Neuron (in vitro differentiated cells): ENCODE results near the gene TBC1D1.

Experiments
- H2AFZ ChIP-seq: one replicate; pipeline ENCODE4 v1.6.1; 2013; ENCODE audit warnings: low read depth, mild to moderate bottlenecking, inconsistent platforms, low read length, moderate library complexity
- H3K27me3 ChIP-seq: one replicate; pipeline ENCODE4 v1.6.1; 2013; ENCODE audit warnings: low read length; ENCODE audit not compliant: insufficient read depth
- H3K36me3 ChIP-seq: one replicate; pipeline ENCODE4 v1.6.1; 2013; ENCODE audit warnings: low read length; ENCODE audit not compliant: insufficient read depth
- H3K4me1 ChIP-seq: one replicate; pipeline ENCODE4 v1.6.1; 2013; ENCODE audit warnings: low read length; ENCODE audit not compliant: insufficient read depth
- H3K4me3 ChIP-seq: 2 replicates; pipeline ENCODE4 v1.5.1; 2013; ENCODE audit warnings: mild to moderate bottlenecking, low read length, moderate library complexity
- H3K9me3 ChIP-seq: one replicate; pipeline ENCODE4 v1.6.1; 2013; ENCODE audit warnings: low read length

TBC1D1 gene

GRCh38 chr4:37983951-37984350, 93.1 kb downstream of the TBC1D1 start:
- no peaks in the 10 kb centered on the region for H3K27me3 ChIP-seq
- no peak overlapping the region for H2AFZ ChIP-seq
- no peak overlapping the region for H3K4me3 ChIP-seq
- no peaks in the 10 kb centered on the region for H3K4me1 ChIP-seq
- H3K36me3 ChIP-seq: no peaks in the 10 kb centered on the region
- H3K9me3 ChIP-seq: no peaks in the 10 kb centered on the region

GRCh38 chr4:37985730-37986275, 94.9 kb downstream of the TBC1D1 start:
- no peak overlapping the region for H3K4me3 ChIP-seq
- no peaks in the 10 kb centered on the region for H3K27me3 ChIP-seq
- no peak overlapping the region for H2AFZ ChIP-seq
- H3K9me3 ChIP-seq: no peaks in the 10 kb centered on the region
- H3K36me3 ChIP-seq: no peaks in the 10 kb centered on the region
- peaks cover 6% of the 10 kb centered on the region for H3K4me1 ChIP-seq

GRCh38 chr4:37988670-37989069, 97.8 kb downstream of the TBC1D1 start:
- no peak overlapping the region for H2AFZ ChIP-seq
- peaks cover 6% of the 10 kb centered on the region for H3K4me1 ChIP-seq
- no peak overlapping the region for H3K4me3 ChIP-seq
- no peaks in the 10 kb centered on the region for H3K9me3 ChIP-seq
- no peaks in the 10 kb centered on the region for H3K27me3 ChIP-seq
- no peaks in the 10 kb centered on the region for H3K36me3 ChIP-seq

- H3K4me3 ChIP-seq: no peak overlapping the region
- H3K4me1 ChIP-seq: peaks cover 13% of the 10 kb centered on the region
- no peaks in the 10 kb centered on the region for H3K27me3 ChIP-seq
- H3K9me3 ChIP-seq: no peaks in the 10 kb centered on the region
- H3K36me3 ChIP-seq: no peaks in the 10 kb centered on the region
- H2AFZ ChIP-seq: no peak overlapping the region
Observed at GRCh38 chr4:37989398-37990260, 98.7 kb downstream of the TBC1D1 start.

GRCh38 chr4:37990731-37991245, 99.9 kb downstream of the TBC1D1 start:
- Histone ChIP-seq H3K36me3 (no peaks in the 10 kb centered on the region), H3K9me3 (no peaks in the 10 kb centered on the region), H3K27me3 (no peaks in the 10 kb centered on the region), H3K4me3 (no peak overlapping the region), H2AFZ (no peak overlapping the region), H3K4me1 (peaks cover 15% of the 10 kb centered on the region)

GRCh38 chr4:37991623-37992410, 100.9 kb downstream of the TBC1D1 start:
- Histone ChIP-seq H3K27me3 (no peaks in the 10 kb centered on the region), H3K4me3 (no peak overlapping the region), H3K4me1 (peaks cover 15% of the 10 kb centered on the region), H3K9me3 (no peaks in the 10 kb centered on the region), H2AFZ (no peak overlapping the region), H3K36me3 (no peaks in the 10 kb centered on the region)

- Histone ChIP-seq H3K36me3 (no peaks in the 10 kb centered on the region), H3K4me3 (no peak overlapping the region), H3K27me3 (no peaks in the 10 kb centered on the region), H3K4me1 (peaks cover 15% of the 10 kb centered on the region), H2AFZ (no peak overlapping the region), H3K9me3 (no peaks in the 10 kb centered on the region)
Observed at GRCh38 chr4:37993806-37994205, 102.9 kb downstream of the TBC1D1 start.

GRCh38 chr4:37994569-37994968, 103.7 kb downstream of the TBC1D1 start:
- no peaks in the 10 kb centered on the region for H3K27me3 ChIP-seq

GRCh38 chr4:37995299-37995821, 104.5 kb downstream of the TBC1D1 start:
- no peaks in the 10 kb centered on the region for H3K36me3 ChIP-seq
- no peak overlapping the region for H3K4me3 ChIP-seq
- H3K27me3 ChIP-seq: no peaks in the 10 kb centered on the region
- H3K9me3 ChIP-seq: no peaks in the 10 kb centered on the region
- no peak overlapping the region for H2AFZ ChIP-seq
- H3K4me1 ChIP-seq: peaks cover 9% of the 10 kb centered on the region

More at GRCh38 chr4:37994569-37994968, 103.7 kb downstream of the TBC1D1 start:
- Histone ChIP-seq H2AFZ (no peak overlapping the region), H3K4me3 (no peak overlapping the region), H3K9me3 (no peaks in the 10 kb centered on the region), H3K4me1 (peaks cover 11% of the 10 kb centered on the region), H3K36me3 (no peaks in the 10 kb centered on the region)

- Histone ChIP-seq H3K4me3 (no peak overlapping the region), H3K27me3 (no peaks in the 10 kb centered on the region), H3K9me3 (no peaks in the 10 kb centered on the region), H3K36me3 (no peaks in the 10 kb centered on the region), H3K4me1 (peaks cover 9% of the 10 kb centered on the region), H2AFZ (no peak overlapping the region)
Observed at GRCh38 chr4:37995981-37996775, 105.3 kb downstream of the TBC1D1 start.

- H3K4me1 ChIP-seq: peaks cover 9% of the 10 kb centered on the region
- H3K4me3 ChIP-seq: no peak overlapping the region
- H3K9me3 ChIP-seq: no peaks in the 10 kb centered on the region
- no peaks in the 10 kb centered on the region for H3K36me3 ChIP-seq
- no peaks in the 10 kb centered on the region for H3K27me3 ChIP-seq
- H2AFZ ChIP-seq: no peak overlapping the region
Observed at GRCh38 chr4:37998226-37998625, 107.3 kb downstream of the TBC1D1 start.

GRCh38 chr4:37999000-37999716, 108.3 kb downstream of the TBC1D1 start:
- H3K9me3 ChIP-seq: no peaks in the 10 kb centered on the region

More at GRCh38 chr4:37999000-37999716, 108.3 kb downstream of the TBC1D1 start:
- peaks cover 7% of the 10 kb centered on the region for H3K4me1 ChIP-seq
- H3K4me3 ChIP-seq: no peak overlapping the region
- H3K36me3 ChIP-seq: no peaks in the 10 kb centered on the region
- no peak overlapping the region for H2AFZ ChIP-seq
- no peaks in the 10 kb centered on the region for H3K27me3 ChIP-seq
